Stomach (tissue), 9 donors: Measurements from ENCODE around the gene LAG3. TPM values are rescaled to one million over a fixed set of nuclear protein-coding genes. Genes with fewer than 3 reads are reported as not detected.

Experiments used
- DNase-seq, 2 donors: peaks; one replicate each; pipeline versions ENCODE4 v3.0.0 to v3.0.0-alpha.2; 2013 to 2019
- H3K27ac ChIP-seq, 5 donors: fragments of 200-600 bp in 4 of 5; sonication (generic) in 4 of 5; one replicate each; pipeline ENCODE4 v1.5.1; 2013 to 2019; ENCODE audit warnings: mild to moderate bottlenecking in 1 of 5, moderate library complexity in 1 of 5
- H3K27me3 ChIP-seq, 3 donors: fragments of 200-600 bp; sonication (generic); one replicate each; pipeline ENCODE4 v1.5.1; 2017 to 2019; ENCODE audit warnings: mixed run types in 1 of 3
- H3K36me3 ChIP-seq, 4 donors: fragments of 200-600 bp; sonication (generic); 1 replicate in 3 of 4; 2 replicates in 1 of 4; pipeline ENCODE4 v1.5.1; 2016 to 2019
- H3K4me1 ChIP-seq, 4 donors: fragments of 200-600 bp; sonication (generic); one replicate each; pipeline ENCODE4 v1.5.1; 2016 to 2019
- H3K4me3 ChIP-seq, 4 donors: fragments of 200-600 bp; sonication (generic) in 3 of 4; one replicate each; pipeline ENCODE4 v1.5.1; 2016 to 2019; ENCODE audit warnings: mild to moderate bottlenecking in 1 of 4
- H3K9me3 ChIP-seq, 4 donors: fragments of 200-600 bp; sonication (generic); one replicate each; pipeline ENCODE4 v1.5.1; 2016 to 2019
- CTCF ChIP-seq, 7 experiments: fragments of 450-650 bp in 4 of 7; fragments of 200-600 bp in 3 of 7; sonication (generic) in 3 of 7; IDR thresholded peaks; one replicate each; pipeline ENCODE4 v1.5.1; 2016 to 2019; ENCODE audit warnings: antibody characterized with exemption in 7 of 7, control low read depth in 2 of 7, mild to moderate bottlenecking in 1 of 7
- EP300 ChIP-seq: sonication (generic); formaldehyde crosslinking; IDR thresholded peaks from one replicate; pipeline ENCODE4 v1.6.1; 2017; ENCODE audit warnings: antibody characterized with exemption
- POLR2A ChIP-seq, 4 donors: fragments of 450-650 bp; IDR thresholded peaks; one replicate each; pipeline ENCODE4 v1.6.1; 2016; ENCODE audit warnings: antibody characterized with exemption in 4 of 4, control low read depth in 2 of 4, mild to moderate bottlenecking in 1 of 4, moderate library complexity in 1 of 4
- POLR2AphosphoS5 ChIP-seq, 3 donors: sonication (generic); formaldehyde crosslinking; IDR thresholded peaks; one replicate each; pipeline ENCODE4 v1.6.1; 2016; ENCODE audit warnings: antibody characterized with exemption in 3 of 3
- WGBS, 5 donors: extraction: QIAGEN DNeasy Blood & Tissue Kit in 3 of 5; methylation state at CpG; one replicate each; pipeline versions ENCODE4 v1.1.5 to v1.1.7; 2013 to 2018; 5-methylcytosine and 5-hydroxymethylcytosine counted together
- intact Hi-C: fragments of 100-400 bp; cut with DNase I; formaldehyde crosslinking; loops from one replicate; pipeline ENCODE4 v1.15.1; 2023; ENCODE audit warnings: low total_unique reads
- polyA plus RNA-seq, 3 donors: library from polyadenylated mRNA; stranded (reverse); fragments of 200-250 nt; gene quantifications; one replicate each; pipeline ENCODE4 v1.2.3, GENCODE V29; 2013
- total RNA-seq, 5 donors: library from RNA; depleted of rRNA; stranded (reverse); fragments of >200 nt; gene quantifications; one replicate each; pipeline versions ENCODE4 v1.1.0 to v1.2.3, GENCODE V29; 2014 to 2016
- donor health status: healthy with polysubstance abuse.
- donor health status: Bipolar disorder and iron deficiency.
- donor health status: healthy.

The LAG3 gene
- total and polyA plus RNA-seq, 8 donors, result 0.25 to 2.3 (median 1.4) TPM; not detected in 3

- Histone ChIP-seq H3K36me3 (peaks cover 0 to 4% (median 0%) of the 10 kb centered on the region in 4 donors), H3K27ac (no peak overlapping the region), H3K27me3 (peaks cover 0 to 46% (median 19%) of the 10 kb centered on the region in 3 donors), H3K9me3 (no peaks in the 10 kb centered on the region), H3K4me1 (peaks cover 14 to 20% (median 19%) of the 10 kb centered on the region in 4 donors), H3K4me3 (no peak overlapping the region)
- 36 to 60% (median 48%) methylated on average over 10 of the region's 10 CpGs for WGBS, 5 donors
- DNase-seq, result peak in 1 of 2 donors; percentile 27
- no peak for TF ChIP-seq EP300
- TF ChIP-seq CTCF (IDR thresholded peaks at IDR 0.05), result no peak
- TF ChIP-seq POLR2AphosphoS5 (IDR thresholded peaks at IDR 0.05), result no peak
- TF ChIP-seq POLR2A (IDR thresholded peaks at IDR 0.05), result no peak
- intact Hi-C loops, result no loop called here
These were observed 45.9 kb downstream of the LAG3 start for GRCh38 chr12:6818222-6818621.

GRCh38 chr12:6818645-6819044, 46.3 kb downstream of the LAG3 start:
- intact Hi-C loops, result no loop called here
- Histone ChIP-seq H3K36me3 (peaks cover 0 to 4% (median 0%) of the 10 kb centered on the region in 4 donors), H3K4me3 (no peak overlapping the region), H3K27me3 (peaks cover 0 to 50% (median 24%) of the 10 kb centered on the region in 3 donors), H3K9me3 (no peaks in the 10 kb centered on the region), H3K4me1 (peaks cover 14 to 20% (median 19%) of the 10 kb centered on the region in 4 donors), H3K27ac (no peak overlapping the region)
- WGBS, 5 donors, result 70 to 87% (median 77%) methylated on average over 4 to 5 of the region's 5 CpGs
- peak in 1 of 2 donors; percentile 18 for DNase-seq
- TF ChIP-seq POLR2A (IDR thresholded peaks at IDR 0.05), result no peak
- no peak for TF ChIP-seq POLR2AphosphoS5 (IDR thresholded peaks at IDR 0.05)
- no peak for TF ChIP-seq CTCF (IDR thresholded peaks at IDR 0.05)
- no peak for TF ChIP-seq EP300

GRCh38 chr12:6819106-6820030, 47.0 kb downstream of the LAG3 start:
- intact Hi-C loops, result loop anchor here (10.0 kb wide), 1 partner anchor 75 kb away; no protein-coding TSS in a partner anchor

More at GRCh38 chr12:6819106-6820030, 47.0 kb downstream of the LAG3 start:
- H3K4me3 ChIP-seq, result no peak overlapping the region
- H3K27ac ChIP-seq, result no peak overlapping the region
- peaks cover 14 to 20% (median 19%) of the 10 kb centered on the region in 4 donors for H3K4me1 ChIP-seq
- DNase-seq, result no peak
- TF ChIP-seq EP300 (no peak), POLR2AphosphoS5 (IDR thresholded peaks at IDR 0.05) (no peak), CTCF (IDR thresholded peaks at IDR 0.05) (no peak), POLR2A (IDR thresholded peaks at IDR 0.05) (no peak)
- 78 to 82% (median 80%) methylated on average over 11 to 13 of the region's 13 CpGs for WGBS, 5 donors
- H3K9me3 ChIP-seq, result no peaks in the 10 kb centered on the region
- H3K36me3 ChIP-seq, result peaks cover 0 to 4% (median 0%) of the 10 kb centered on the region in 4 donors
- peaks cover 0 to 56% (median 27%) of the 10 kb centered on the region in 3 donors for H3K27me3 ChIP-seq
